Endothelial cell of umbilical vein (primary cell): ENCODE results near the gene SPTBN4. TPM values are rescaled to one million over a fixed set of nuclear protein-coding genes. Genes with fewer than 3 reads are reported as not detected.

ENCODE experiments used
- BruUV-seq: library from RNA; stranded (reverse); fragments of 400-500 nt; replicated peaks from 2 replicates; lab custom pipeline; 2021; lab: Mats Ljungman, UMichigan
- CTCF ChIA-PET: fragments of 300-600, 350-600 bp; sonication (Branson Sonifier 250); formaldehyde crosslinking; loops from one replicate; lab custom pipeline; 2021; ENCODE audit warnings: antibody characterized with exemption, inconsistent platforms; lab: Charles Lee
- POLR2A ChIA-PET: fragments of 300-600, 350-600 bp; sonication (Branson Sonifier 250); formaldehyde crosslinking; loops from one replicate; lab custom pipeline; 2021; ENCODE audit warnings: antibody characterized with exemption, inconsistent platforms; lab: Charles Lee
- DNase-seq: peaks from one replicate; pipeline ENCODE4 v3.0.0-alpha.2; 2011; ENCODE audit warnings: low read depth, low spot score
- FAIRE-seq: peaks from 2 replicates; lab custom pipeline; 2011; peaks lifted over from hg19 to GRCh38; lab: Jason Lieb, UNC
- H2AFZ ChIP-seq: 2 replicates; pipeline ENCODE4 v1.6.0; 2012; ENCODE audit warnings: low read depth, low read length, control low read depth, inconsistent platforms
- H3K27ac ChIP-seq: 2 replicates; pipeline ENCODE4 v1.5.1; 2011; ENCODE audit warnings: low read depth, mild to moderate bottlenecking, control low read depth, low read length, moderate library complexity; ENCODE audit not compliant: insufficient read depth
- H3K27me3 ChIP-seq, 2 experiments: 2 replicates each; pipeline versions ENCODE4 v1.6.0 to v1.6.1; 2011; ENCODE audit warnings: low read length in 2 of 2, mixed read lengths in 1 of 2; ENCODE audit not compliant: control insufficient read depth in 2 of 2, insufficient read depth in 2 of 2
- H3K36me3 ChIP-seq, 2 experiments: 2 replicates in 1 of 2; 3 replicates in 1 of 2; pipeline ENCODE4 v1.5.1; 2011; ENCODE audit warnings: low read length in 2 of 2, mild to moderate bottlenecking in 1 of 2, moderate library complexity in 1 of 2; ENCODE audit not compliant: control insufficient read depth in 2 of 2, insufficient read depth in 2 of 2; ENCODE audit errors: extremely low read depth in 1 of 2
- H3K4me1 ChIP-seq: 3 replicates; pipeline ENCODE4 v1.5.1; 2011; ENCODE audit warnings: mild to moderate bottlenecking, low read length; ENCODE audit not compliant: control insufficient read depth, insufficient read depth; ENCODE audit errors: extremely low read depth
- H3K4me2 ChIP-seq: 2 replicates; pipeline ENCODE4 v1.6.1; 2011; ENCODE audit warnings: low read length, control low read depth, mixed read lengths; ENCODE audit not compliant: insufficient read depth
- H3K4me3 ChIP-seq, 3 experiments: fragments of 200-600 bp in 1 of 3; sonication (generic), shearing (Covaris generic) in 1 of 3; replicated peaks in 1 of 3; 2 replicates each; pipeline ENCODE4 v1.5.1; 2011 to 2016; ENCODE audit warnings: control low read depth in 3 of 3, low read length in 3 of 3, mild to moderate bottlenecking in 2 of 3, inconsistent platforms in 1 of 3, low read depth in 1 of 3, moderate library complexity in 1 of 3; ENCODE audit not compliant: insufficient read depth in 1 of 3
- H3K79me2 ChIP-seq: 2 replicates; pipeline ENCODE4 v1.6.0; 2012; ENCODE audit warnings: low read length, inconsistent platforms; ENCODE audit not compliant: control insufficient read depth, insufficient read depth
- H3K9ac ChIP-seq: replicated peaks from 2 replicates; pipeline ENCODE3; 2011; ENCODE audit warnings: low read length, control low read depth; ENCODE audit not compliant: insufficient read depth; ENCODE audit errors: extremely low read depth
- H3K9me1 ChIP-seq: replicated peaks from 3 replicates; pipeline ENCODE4 v1.6.0; 2011; ENCODE audit warnings: mild to moderate bottlenecking, low read length; ENCODE audit not compliant: control insufficient read depth, insufficient read depth; ENCODE audit errors: extremely low read depth
- H3K9me3 ChIP-seq: replicated peaks from 2 replicates; pipeline ENCODE4 v1.5.1; 2012; ENCODE audit warnings: low read length, inconsistent platforms; ENCODE audit not compliant: control insufficient read depth, insufficient read depth
- H4K20me1 ChIP-seq: replicated peaks from 2 replicates; pipeline ENCODE3; 2011; ENCODE audit warnings: mild to moderate bottlenecking, low read length; ENCODE audit not compliant: control insufficient read depth, insufficient read depth; ENCODE audit errors: extremely low read depth
- CTCF ChIP-seq, 2 donors: IDR thresholded peaks; 1 replicate in 1 of 2; 2 replicates in 1 of 2; pipeline ENCODE4 v1.5.1; 2011; ENCODE audit warnings: low read length in 2 of 2, mild to moderate bottlenecking in 2 of 2, moderate library complexity in 2 of 2, control low read depth in 1 of 2, inconsistent platforms in 1 of 2, low read depth in 1 of 2; ENCODE audit not compliant: insufficient read depth in 1 of 2; ENCODE audit errors: extremely low read depth in 1 of 2
- EZH2 ChIP-seq: IDR thresholded peaks from 2 replicates; pipeline ENCODE4 v1.6.1; 2012; ENCODE audit warnings: borderline replicate concordance, low read depth, mild to moderate bottlenecking, moderate library complexity, low read length, inconsistent platforms; ENCODE audit not compliant: severe bottlenecking
- FOS ChIP-seq: IDR thresholded peaks from 2 replicates; pipeline ENCODE4 v1.6.1; 2011; ENCODE audit warnings: mild to moderate bottlenecking, low read length, moderate library complexity, borderline replicate concordance; ENCODE audit not compliant: insufficient read depth
- GATA2 ChIP-seq: IDR thresholded peaks from 2 replicates; pipeline ENCODE4 v1.7.0; 2011; ENCODE audit warnings: low read depth, mild to moderate bottlenecking, moderate library complexity, mixed read lengths, low read length; ENCODE audit not compliant: insufficient read length, insufficient read depth
- JUN ChIP-seq: IDR thresholded peaks from 2 replicates; pipeline ENCODE4 v1.6.1; 2011; ENCODE audit warnings: borderline replicate concordance, low read depth; ENCODE audit not compliant: insufficient read length, insufficient read depth
- MAX ChIP-seq: IDR thresholded peaks from 2 replicates; pipeline ENCODE4 v1.6.1; 2011; ENCODE audit not compliant: insufficient read depth, insufficient read length
- MYC ChIP-seq: IDR thresholded peaks from one replicate; pipeline ENCODE4 v1.6.1; 2011; ENCODE audit warnings: mild to moderate bottlenecking, low read depth, low read length
- POLR2A ChIP-seq: IDR thresholded peaks from 2 replicates; pipeline ENCODE4 v1.6.1; 2012; ENCODE audit warnings: low read depth, mild to moderate bottlenecking, control low read depth, low read length
- POLR2AphosphoS5 ChIP-seq: IDR thresholded peaks from 2 replicates; pipeline ENCODE4 v1.6.1; 2012; ENCODE audit warnings: low read depth, mild to moderate bottlenecking, control low read depth, low read length, moderate library complexity; ENCODE audit not compliant: insufficient read depth
- dilution Hi-C: fragments of 300-500 bp; cut with MboI; formaldehyde crosslinking; loops from one replicate; pipeline ENCODE4 v1.15.0; 2019; ENCODE audit warnings: low sequenced_read_pairs; ENCODE audit not compliant: extremely low pct_ligation_motif_present
- intact Hi-C: fragments of 100-400 bp; cut with micrococcal nuclease; formaldehyde crosslinking; loops from one replicate; pipeline ENCODE4 v1.10.0; 2022
- polyA plus RNA-seq, 4 experiments: library from polyadenylated mRNA; depleted of rRNA in 3 of 4; stranded (reverse) in 3 of 4; unstranded in 1 of 4; fragments of >200 nt; gene quantifications; 2 replicates each; pipeline versions ENCODE4 v1.2.1 to v1.2.3, GENCODE V29; 2011 to 2012; ENCODE audit warnings: missing spikeins in 1 of 4
- total RNA-seq: library from RNA; stranded (reverse); gene quantifications from 2 replicates; pipeline ENCODE4 v1.2.3, GENCODE V29; 2021

The SPTBN4 gene
- total and polyA plus RNA-seq, 2 donors (not counting 3 experiments of a cell fraction or from before 2014, with no cell fraction given), result 0.33 TPM; not detected in 1

DNA sequence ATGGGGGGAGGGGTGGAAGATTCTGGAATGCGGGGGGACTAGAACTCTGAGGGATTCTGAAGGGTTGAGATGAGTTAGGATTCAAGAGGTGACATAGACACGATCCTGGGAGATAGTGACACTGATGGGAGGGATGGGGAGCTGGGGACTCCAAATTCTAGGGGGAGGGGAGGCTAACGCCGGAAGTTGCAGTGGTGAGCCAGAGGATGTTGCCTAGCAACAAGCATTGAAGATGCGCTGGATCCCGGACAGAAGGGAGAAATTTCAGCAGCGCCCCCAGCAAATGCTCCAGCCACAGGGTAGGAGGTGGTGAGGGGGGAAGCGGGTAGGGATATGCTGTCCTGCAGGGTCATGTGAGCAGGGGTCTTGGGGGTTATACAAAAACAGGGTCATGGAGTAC lies 127.5 kb downstream of the SPTBN4 start:
- intact Hi-C loops (no loop called here), dilution Hi-C loops (no loop called here)
- TF ChIP-seq EZH2, result no peak
- TF ChIP-seq CTCF (IDR thresholded peaks at IDR 0.05; ENCODE audit: extremely low read depth in 1 of 2, insufficient read depth in 1 of 2, low read depth in 1 of 2, low read length in 2 of 2), result no peak
- no peak for TF ChIP-seq MAX
- TF ChIP-seq GATA2, result no peak
- TF ChIP-seq POLR2A, result no peak
- TF ChIP-seq JUN, result no peak
- no peak for TF ChIP-seq FOS
- TF ChIP-seq MYC, result no peak
- TF ChIP-seq POLR2AphosphoS5, result no peak
- ChIA-PET POLR2A (no interaction called here), CTCF (interaction anchor here (1.0 to 1.9 kb wide), 6 partner anchors 8 to 54 kb away, joined by 3 to 8 read pairs (median 5); no protein-coding TSS in a partner anchor)
- BruUV-seq, result no TSS peak
- H3K4me2 ChIP-seq, result no peak overlapping the region
- H3K9ac ChIP-seq, result no peak overlapping the region
- no peak overlapping the region for H3K27ac ChIP-seq
- no peaks in the 10 kb centered on the region for H4K20me1 ChIP-seq
- no peaks in the 10 kb centered on the region for H3K9me3 ChIP-seq
- FAIRE-seq, result no peak
- H3K4me3 ChIP-seq, result no peak overlapping the region
- H3K36me3 ChIP-seq, result no peaks in the 10 kb centered on the region
- H3K9me1 ChIP-seq, result no peaks in the 10 kb centered on the region
- H2AFZ ChIP-seq, result no peak overlapping the region
- H3K79me2 ChIP-seq, result no peaks in the 10 kb centered on the region
- H3K27me3 ChIP-seq, result no peaks in the 10 kb centered on the region
- no peak for DNase-seq
- peaks cover 10% of the 10 kb centered on the region for H3K4me1 ChIP-seq
